ENCODE measurements around the gene MMP27.

Gene MMP27, protein sequence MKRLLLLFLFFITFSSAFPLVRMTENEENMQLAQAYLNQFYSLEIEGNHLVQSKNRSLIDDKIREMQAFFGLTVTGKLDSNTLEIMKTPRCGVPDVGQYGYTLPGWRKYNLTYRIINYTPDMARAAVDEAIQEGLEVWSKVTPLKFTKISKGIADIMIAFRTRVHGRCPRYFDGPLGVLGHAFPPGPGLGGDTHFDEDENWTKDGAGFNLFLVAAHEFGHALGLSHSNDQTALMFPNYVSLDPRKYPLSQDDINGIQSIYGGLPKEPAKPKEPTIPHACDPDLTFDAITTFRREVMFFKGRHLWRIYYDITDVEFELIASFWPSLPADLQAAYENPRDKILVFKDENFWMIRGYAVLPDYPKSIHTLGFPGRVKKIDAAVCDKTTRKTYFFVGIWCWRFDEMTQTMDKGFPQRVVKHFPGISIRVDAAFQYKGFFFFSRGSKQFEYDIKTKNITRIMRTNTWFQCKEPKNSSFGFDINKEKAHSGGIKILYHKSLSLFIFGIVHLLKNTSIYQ

DNA sequence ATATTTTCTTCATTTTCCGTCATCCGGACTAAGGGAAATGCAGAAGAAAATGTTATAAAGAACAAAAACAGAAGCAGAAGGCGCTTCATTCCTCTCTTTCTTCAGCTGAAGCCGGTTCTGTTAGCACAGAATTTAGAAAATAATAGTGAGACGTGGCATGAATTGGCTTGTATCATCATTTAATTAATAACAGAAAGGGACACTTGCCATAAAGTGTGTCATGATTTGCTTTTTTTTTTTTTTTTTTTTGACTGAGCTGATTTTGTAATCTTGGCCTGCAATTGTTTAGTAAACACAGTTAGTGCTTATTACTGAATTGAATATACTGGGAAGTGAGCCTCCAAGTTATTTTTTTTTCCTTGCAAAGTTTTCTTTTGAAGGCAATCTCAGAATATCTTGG lies at the start of gene MMP27:
MMP27 (minus strand) TSS at position 144 of the 400 bp plus-strand sequence; CDS start at position 89, 55 bp downstream.
- no peak for TF ChIP-seq EGR1 (IDR thresholded peaks at IDR 0.05)
- no peak for TF ChIP-seq EP300 (IDR thresholded peaks at IDR 0.05; ENCODE audit: borderline replicate concordance)
- TF ChIP-seq ZBTB7A (IDR thresholded peaks at IDR 0.05; ENCODE audit: low read depth): no peak
- TF ChIP-seq TEAD4 (IDR thresholded peaks at IDR 0.05): no peak

DNA sequence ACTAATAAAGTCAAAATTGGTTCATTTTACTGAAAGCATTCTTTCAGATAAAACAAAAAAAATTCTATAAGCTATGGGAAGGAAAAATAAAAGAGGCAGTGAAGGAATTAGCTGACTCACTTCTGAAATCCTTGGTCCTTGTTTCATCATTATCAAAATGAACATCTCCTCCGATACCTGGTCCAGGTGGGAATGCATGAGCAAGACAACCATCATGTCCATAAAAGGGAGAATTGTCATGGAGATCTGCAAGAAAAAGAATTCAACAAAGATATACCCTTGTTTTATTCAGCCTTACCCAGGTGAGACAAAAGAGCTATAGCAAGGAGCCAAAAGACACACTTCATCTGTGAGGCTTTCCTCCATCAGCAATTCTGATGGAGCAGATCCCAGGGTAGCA lies 47.7 kb upstream of the MMP27 start:
- TF ChIP-seq FOXM1 (IDR thresholded peaks at IDR 0.05; ENCODE audit: borderline replicate concordance, low read depth): no peak
- TF ChIP-seq NFIC (IDR thresholded peaks at IDR 0.05): no peak
- no peak for TF ChIP-seq TEAD4 (IDR thresholded peaks at IDR 0.05)
- TF ChIP-seq EP300 (IDR thresholded peaks at IDR 0.05; ENCODE audit: borderline replicate concordance): no peak
- TF ChIP-seq EGR1 (IDR thresholded peaks at IDR 0.05): no peak
- TF ChIP-seq, protein P1, sequence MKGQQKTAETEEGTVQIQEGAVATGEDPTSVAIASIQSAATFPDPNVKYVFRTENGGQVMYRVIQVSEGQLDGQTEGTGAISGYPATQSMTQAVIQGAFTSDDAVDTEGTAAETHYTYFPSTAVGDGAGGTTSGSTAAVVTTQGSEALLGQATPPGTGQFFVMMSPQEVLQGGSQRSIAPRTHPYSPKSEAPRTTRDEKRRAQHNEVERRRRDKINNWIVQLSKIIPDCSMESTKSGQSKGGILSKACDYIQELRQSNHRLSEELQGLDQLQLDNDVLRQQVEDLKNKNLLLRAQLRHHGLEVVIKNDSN (IDR thresholded peaks at IDR 0.05): no peak
- no peak for TF ChIP-seq TAF1 (IDR thresholded peaks at IDR 0.05; ENCODE audit: low read depth)
- no peak for TF ChIP-seq YY1 (IDR thresholded peaks at IDR 0.05; ENCODE audit: low read depth)
- TF ChIP-seq, protein P2, sequence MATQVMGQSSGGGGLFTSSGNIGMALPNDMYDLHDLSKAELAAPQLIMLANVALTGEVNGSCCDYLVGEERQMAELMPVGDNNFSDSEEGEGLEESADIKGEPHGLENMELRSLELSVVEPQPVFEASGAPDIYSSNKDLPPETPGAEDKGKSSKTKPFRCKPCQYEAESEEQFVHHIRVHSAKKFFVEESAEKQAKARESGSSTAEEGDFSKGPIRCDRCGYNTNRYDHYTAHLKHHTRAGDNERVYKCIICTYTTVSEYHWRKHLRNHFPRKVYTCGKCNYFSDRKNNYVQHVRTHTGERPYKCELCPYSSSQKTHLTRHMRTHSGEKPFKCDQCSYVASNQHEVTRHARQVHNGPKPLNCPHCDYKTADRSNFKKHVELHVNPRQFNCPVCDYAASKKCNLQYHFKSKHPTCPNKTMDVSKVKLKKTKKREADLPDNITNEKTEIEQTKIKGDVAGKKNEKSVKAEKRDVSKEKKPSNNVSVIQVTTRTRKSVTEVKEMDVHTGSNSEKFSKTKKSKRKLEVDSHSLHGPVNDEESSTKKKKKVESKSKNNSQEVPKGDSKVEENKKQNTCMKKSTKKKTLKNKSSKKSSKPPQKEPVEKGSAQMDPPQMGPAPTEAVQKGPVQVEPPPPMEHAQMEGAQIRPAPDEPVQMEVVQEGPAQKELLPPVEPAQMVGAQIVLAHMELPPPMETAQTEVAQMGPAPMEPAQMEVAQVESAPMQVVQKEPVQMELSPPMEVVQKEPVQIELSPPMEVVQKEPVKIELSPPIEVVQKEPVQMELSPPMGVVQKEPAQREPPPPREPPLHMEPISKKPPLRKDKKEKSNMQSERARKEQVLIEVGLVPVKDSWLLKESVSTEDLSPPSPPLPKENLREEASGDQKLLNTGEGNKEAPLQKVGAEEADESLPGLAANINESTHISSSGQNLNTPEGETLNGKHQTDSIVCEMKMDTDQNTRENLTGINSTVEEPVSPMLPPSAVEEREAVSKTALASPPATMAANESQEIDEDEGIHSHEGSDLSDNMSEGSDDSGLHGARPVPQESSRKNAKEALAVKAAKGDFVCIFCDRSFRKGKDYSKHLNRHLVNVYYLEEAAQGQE (IDR thresholded peaks at IDR 0.05; ENCODE audit: low read depth): no peak
- no peak for TF ChIP-seq CEBPB (IDR thresholded peaks at IDR 0.05)

DNA sequence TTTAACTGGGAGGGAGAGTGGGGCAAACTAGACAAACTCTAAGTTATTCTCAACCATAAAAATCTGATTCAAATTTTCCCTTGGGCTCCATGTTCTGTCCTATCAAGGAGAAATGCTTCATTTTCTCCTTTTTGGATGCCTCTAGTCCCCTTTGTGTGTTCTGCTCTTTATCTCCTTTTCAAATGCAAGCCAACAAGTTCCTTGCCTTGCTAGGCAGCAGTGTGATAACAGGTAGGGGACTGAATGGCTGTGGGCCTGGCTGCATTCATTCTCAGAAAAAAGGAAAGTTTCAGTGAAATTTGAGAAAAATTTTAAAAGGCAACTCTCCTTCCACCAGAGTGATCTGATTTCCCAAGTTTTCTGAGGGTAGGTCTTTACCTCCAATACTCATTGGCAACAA lies 46.1 kb upstream of the MMP27 start:
- no peak for TF ChIP-seq EP300 (IDR thresholded peaks at IDR 0.05; ENCODE audit: borderline replicate concordance)
- TF ChIP-seq, protein P2 (IDR thresholded peaks at IDR 0.05; ENCODE audit: low read depth): no peak
- no peak for TF ChIP-seq NFIC (IDR thresholded peaks at IDR 0.05)
- TF ChIP-seq, protein P3, sequence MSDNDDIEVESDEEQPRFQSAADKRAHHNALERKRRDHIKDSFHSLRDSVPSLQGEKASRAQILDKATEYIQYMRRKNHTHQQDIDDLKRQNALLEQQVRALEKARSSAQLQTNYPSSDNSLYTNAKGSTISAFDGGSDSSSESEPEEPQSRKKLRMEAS (IDR thresholded peaks at IDR 0.05): no peak
- TF ChIP-seq TAF1 (IDR thresholded peaks at IDR 0.05; ENCODE audit: low read depth): no peak
- no peak for TF ChIP-seq ZBTB7A (IDR thresholded peaks at IDR 0.05; ENCODE audit: low read depth)
- no peak for TF ChIP-seq TCF12 (IDR thresholded peaks at IDR 0.05; ENCODE audit: low read depth)

DNA sequence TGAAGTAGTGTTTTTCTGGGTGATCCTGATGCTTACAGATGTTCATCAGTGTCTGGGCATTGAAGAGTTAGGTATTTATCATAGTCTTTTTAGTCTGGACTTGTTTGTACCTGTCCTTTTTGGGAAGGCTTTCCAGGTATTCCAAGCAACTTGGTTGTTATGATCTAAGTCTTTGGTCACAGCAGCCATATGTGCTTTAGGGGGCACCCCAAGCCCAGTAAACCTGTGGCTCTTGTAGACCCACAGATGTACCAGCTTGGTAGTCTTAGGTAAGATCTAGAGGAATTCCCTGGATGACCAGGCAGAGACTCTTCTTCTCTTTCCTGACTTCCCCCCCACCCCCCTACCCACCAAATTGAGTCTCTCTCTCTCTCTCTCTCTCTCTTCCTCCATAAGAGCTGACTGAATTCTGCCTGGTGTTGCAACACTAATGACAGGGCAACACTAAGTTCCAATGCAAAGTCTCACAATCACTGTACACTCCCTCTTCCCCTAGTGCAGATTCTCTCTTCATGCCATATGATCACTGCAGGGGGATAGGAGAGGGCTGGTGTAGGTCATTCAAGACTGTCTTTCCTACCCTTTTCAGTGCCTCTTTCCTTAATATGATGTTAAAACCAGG lies 43.6 kb upstream of the MMP27 start:
- TF ChIP-seq CEBPB (IDR thresholded peaks at IDR 0.05) (no peak), TAF1 (IDR thresholded peaks at IDR 0.05; ENCODE audit: low read depth) (no peak), TEAD4 (IDR thresholded peaks at IDR 0.05) (no peak), CREB1 (IDR thresholded peaks at IDR 0.05; ENCODE audit: low read depth) (no peak), RAD21 (IDR thresholded peaks at IDR 0.05; ENCODE audit: low read depth) (no peak), EGR1 (IDR thresholded peaks at IDR 0.05) (no peak), YY1 (IDR thresholded peaks at IDR 0.05; ENCODE audit: low read depth) (no peak), FOXM1 (IDR thresholded peaks at IDR 0.05; ENCODE audit: borderline replicate concordance, low read depth) (no peak), EP300 (IDR thresholded peaks at IDR 0.05; ENCODE audit: borderline replicate concordance) (no peak), NFIC (IDR thresholded peaks at IDR 0.05) (no peak), ZBTB7A (IDR thresholded peaks at IDR 0.05; ENCODE audit: low read depth) (no peak), TCF12 (IDR thresholded peaks at IDR 0.05; ENCODE audit: low read depth) (no peak)
- TF ChIP-seq, protein P1 (IDR thresholded peaks at IDR 0.05): no peak
- TF ChIP-seq, protein P2 (IDR thresholded peaks at IDR 0.05; ENCODE audit: low read depth): no peak
- TF ChIP-seq, protein P3 (IDR thresholded peaks at IDR 0.05): no peak

Measured in Ishikawa (cell line).